HepG2 (cell line): Measurements from ENCODE around the gene CRK. TPM values are rescaled to one million over a fixed set of nuclear protein-coding genes. Genes with fewer than 3 reads are reported as not detected.

Experiments used
- AKAP8 ChIP-seq: sonication (generic); formaldehyde crosslinking; IDR thresholded peaks from 2 replicates; pipeline ENCODE4 v1.5.1; 2020; ENCODE audit warnings: mild to moderate bottlenecking, missing genetic modification reagents
- FOXA1 ChIP-seq, 2 experiments: fragments of 450-650 bp in 1 of 2; sonication (generic) in 1 of 2; formaldehyde crosslinking in 1 of 2; IDR thresholded peaks; 2 replicates each; pipeline versions ENCODE4 v1.4.0 to v1.6.1; 2016 to 2020; ENCODE audit warnings: missing genetic modification reagents in 1 of 2
- HNF1B ChIP-seq: sonication (generic); formaldehyde crosslinking; IDR thresholded peaks from 2 replicates; pipeline ENCODE4 v1.5.1; 2020; ENCODE audit warnings: mild to moderate bottlenecking, moderate library complexity, missing genetic modification reagents
- IKZF4 ChIP-seq: sonication (generic); formaldehyde crosslinking; IDR thresholded peaks from 2 replicates; pipeline ENCODE4 v1.5.1; 2020; ENCODE audit warnings: borderline replicate concordance, mild to moderate bottlenecking, low read depth, missing genetic modification reagents; ENCODE audit errors: not compliant biosample characterization
- IRF2 ChIP-seq: IDR thresholded peaks from 2 replicates; pipeline ENCODE4 v1.6.1; 2018; ENCODE audit warnings: missing genetic modification reagents, missing compliant biosample characterization
- PHF21A ChIP-seq: sonication (generic); formaldehyde crosslinking; IDR thresholded peaks from 2 replicates; pipeline ENCODE4 v1.5.0; 2020; ENCODE audit warnings: mild to moderate bottlenecking, missing genetic modification reagents
- SP4 ChIP-seq: sonication (generic); formaldehyde crosslinking; IDR thresholded peaks from 2 replicates; pipeline ENCODE4 v1.8.1; 2023; ENCODE audit warnings: mild to moderate bottlenecking, missing genetic modification reagents
- SRSF9 ChIP-seq: fragments of 200-400 bp; formaldehyde crosslinking; IDR thresholded peaks from 2 replicates; pipeline ENCODE4 v1.6.1; 2018; ENCODE audit warnings: borderline replicate concordance, mild to moderate bottlenecking, low read depth, low read length; ENCODE audit not compliant: insufficient read depth, poor library complexity, severe bottlenecking
- SRY ChIP-seq: sonication (generic); formaldehyde crosslinking; IDR thresholded peaks from 2 replicates; pipeline ENCODE4 v1.8.0; 2022; ENCODE audit warnings: mild to moderate bottlenecking, missing genetic modification reagents
- STAT5B ChIP-seq: sonication (generic); formaldehyde crosslinking; IDR thresholded peaks from 2 replicates; pipeline ENCODE4 v1.4.0; 2020; ENCODE audit warnings: missing genetic modification reagents
- TEAD3 ChIP-seq: optimal IDR thresholded peaks from 2 replicates; pipeline ENCODE3; 2016; ENCODE audit warnings: borderline replicate concordance
- ZBTB37 ChIP-seq: sonication (generic); formaldehyde crosslinking; IDR thresholded peaks from 2 replicates; pipeline ENCODE4 v1.4.0; 2020; ENCODE audit warnings: mild to moderate bottlenecking, missing genetic modification reagents
- ZBTB38 ChIP-seq: sonication (generic); formaldehyde crosslinking; IDR thresholded peaks from 2 replicates; pipeline ENCODE4 v1.5.1; 2020; ENCODE audit warnings: mild to moderate bottlenecking, missing genetic modification reagents
- ZMYM4 ChIP-seq: sonication (generic); formaldehyde crosslinking; IDR thresholded peaks from 2 replicates; pipeline ENCODE4 v1.8.1; 2023; ENCODE audit warnings: mild to moderate bottlenecking, missing genetic modification reagents
- ZNF17 ChIP-seq: sonication (generic); formaldehyde crosslinking; IDR thresholded peaks from 2 replicates; pipeline ENCODE4 v1.5.0; 2020; ENCODE audit warnings: mild to moderate bottlenecking, missing genetic modification reagents
- ZNF652 ChIP-seq: IDR thresholded peaks from 2 replicates; pipeline ENCODE4 v1.6.1; 2016; ENCODE audit warnings: low read depth, borderline replicate concordance
- ZNF687 ChIP-seq: sonication (generic); formaldehyde crosslinking; IDR thresholded peaks from 2 replicates; pipeline ENCODE4 v1.5.1; 2020; ENCODE audit warnings: mild to moderate bottlenecking, missing genetic modification reagents, moderate library complexity
- ZNF704 ChIP-seq: sonication (generic); formaldehyde crosslinking; IDR thresholded peaks from 2 replicates; pipeline ENCODE4 v1.8.1; 2023; ENCODE audit warnings: mild to moderate bottlenecking, inconsistent platforms, moderate library complexity, missing genetic modification reagents, borderline replicate concordance
- ZNF775 ChIP-seq: sonication (generic); formaldehyde crosslinking; IDR thresholded peaks from 2 replicates; pipeline ENCODE4 v1.4.0; 2020; ENCODE audit warnings: missing genetic modification reagents, mild to moderate bottlenecking, moderate library complexity, borderline replicate concordance
- ZNF777 ChIP-seq: sonication (generic); formaldehyde crosslinking; IDR thresholded peaks from 2 replicates; pipeline ENCODE4 v1.4.0; 2020; ENCODE audit warnings: missing genetic modification reagents
- polyA plus RNA-seq, 8 experiments: library from polyadenylated mRNA; depleted of rRNA in 3 of 8; stranded (reverse) in 7 of 8; unstranded in 1 of 8; fragments of >200 nt; fragmentation: Illumina TruSeq in 4 of 8; extraction: Trizol in 4 of 8; gene quantifications; 2 replicates each; pipeline versions ENCODE4 v1.2.1 to v1.2.3, GENCODE V29; 2011 to 2016; ENCODE audit warnings: low read depth in 4 of 8, missing spikeins in 1 of 8, mixed read lengths in 1 of 8; ENCODE audit not compliant: insufficient read depth in 1 of 8
- total RNA-seq, 5 experiments: library from RNA; depleted of rRNA; stranded (reverse); fragments of >200 nt; fragmentation: Illumina TruSeq; extraction: Trizol; gene quantifications; 2 replicates each; pipeline ENCODE4 v1.2.3, GENCODE V29; 2016; ENCODE audit warnings: low read depth in 1 of 5

Gene CRK
- total and polyA plus RNA-seq, 2 of the 13 experiments (the other 11 are each of a cell fraction or from before 2014, with no cell fraction given): 47.4 to 54.2 TPM

GRCh38 chr17:1455797-1456599 is at the start of gene CRK (continued):
- TF ChIP-seq ZNF704 (peak; percentile 79; the same call in 1 of the 2 replicates), SRY (CRISPR knock-in tag) (no peak), ZMYM4 (CRISPR knock-in tag) (no peak; the same call in 1 of the 2 replicates), ZBTB38 (CRISPR knock-in tag) (no peak; the same call in 1 of the 2 replicates), FOXA1 (IDR thresholded peaks at IDR 0.05) (no peak), FOXA1 (CRISPR knock-in tag; IDR thresholded peaks at IDR 0.05) (no peak), AKAP8 (CRISPR knock-in tag) (no peak), ZBTB37 (CRISPR knock-in tag) (no peak), SP4 (CRISPR knock-in tag) (peak; percentile 58; the same call in 1 of the 2 replicates), ZNF775 (CRISPR knock-in tag) (no peak), IKZF4 (CRISPR knock-in tag) (no peak), ZNF17 (CRISPR knock-in tag) (no peak), STAT5B (no peak), ZNF777 (no peak), ZNF652 (CRISPR knock-in tag) (no peak), TEAD3 (CRISPR knock-in tag) (no peak), PHF21A (no peak), HNF1B (CRISPR knock-in tag) (peak; percentile 68), ZNF687 (CRISPR knock-in tag) (peak; percentile 54; the same call in 1 of the 2 replicates), SRSF9 (no peak), IRF2 (CRISPR knock-in tag) (peak; percentile 80; the same call in 1 of the 2 replicates)
